Measurements from ENCODE around the gene NDST4.

Gene NDST4

DNA sequence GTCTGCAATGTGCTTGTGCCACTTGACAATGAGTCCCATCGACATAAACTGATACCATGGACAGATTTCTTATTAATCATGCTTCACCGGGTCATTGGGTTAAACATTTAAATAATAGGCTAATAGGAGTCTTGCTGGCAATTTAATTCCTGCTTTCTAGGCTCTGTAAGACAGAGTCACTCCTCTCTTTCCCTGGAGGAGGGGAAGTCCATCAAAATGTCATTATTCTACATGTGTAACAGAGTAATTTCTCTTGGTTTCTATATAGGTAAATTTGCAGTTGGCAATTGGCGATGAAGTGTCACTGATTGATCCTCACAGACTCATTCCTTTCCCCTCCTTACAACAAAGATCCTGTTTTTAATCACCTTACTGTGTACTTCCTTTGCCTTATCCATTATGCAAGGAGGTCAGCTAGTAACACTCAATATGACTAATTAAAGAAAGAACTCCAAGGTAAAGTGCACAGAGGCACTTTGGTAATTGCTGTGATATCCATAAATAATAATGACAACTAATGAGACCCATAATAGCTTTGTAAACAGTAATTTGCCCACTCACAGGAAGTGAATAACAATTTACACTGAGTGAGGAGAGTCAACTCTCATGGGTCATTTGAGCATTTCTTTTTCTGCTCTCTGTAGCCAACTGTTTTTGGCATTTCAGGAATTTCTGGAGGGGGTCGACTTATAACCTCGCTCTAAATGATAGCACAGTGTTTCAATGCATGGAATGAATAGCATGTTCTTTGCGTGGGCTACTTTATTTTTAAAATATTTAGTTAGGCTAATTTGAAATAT, 330.8 kb downstream of the NDST4 start:
- DNase-seq, result no peak

DNA sequence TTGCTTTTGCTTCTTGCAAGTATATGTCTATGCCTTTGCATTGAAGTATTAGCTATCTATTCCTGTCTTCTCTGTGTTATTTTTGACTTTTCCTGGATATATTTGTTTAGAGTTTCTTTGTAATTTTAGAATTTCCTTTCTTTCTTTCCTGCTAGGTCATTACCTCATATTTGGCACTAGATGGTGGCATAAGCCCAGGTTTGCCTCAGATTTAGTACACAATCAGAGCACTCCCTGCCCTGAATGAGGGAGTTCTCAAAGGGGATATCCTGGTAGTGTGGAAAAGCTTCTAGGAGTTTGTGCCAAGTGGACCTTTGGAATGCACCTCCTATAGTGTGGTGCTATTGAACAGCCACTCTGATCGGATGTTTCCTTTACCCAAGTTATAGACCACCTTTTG, 333.2 kb downstream of the NDST4 start:
- peak; percentile 34 for DNase-seq

All from NCI-H2029 (cell line).